Naive thymus-derived CD8-positive, alpha-beta T cell (primary cell): ENCODE measurements around the gene IRF2BP1. TPM values are rescaled to one million over a fixed set of nuclear protein-coding genes. Genes with fewer than 3 reads are reported as not detected.

ENCODE experiments used
- ATAC-seq, 2 donors: fragments of 150-1000 bp; cut with Tn5 transposase in 1 of 2; sonication (Bioruptor Pico), chemical (Tn5 transposase) in 1 of 2; 1 replicate in 1 of 2; 2 replicates in 1 of 2; pipeline ENCODE4 v1.10.0; 2021; ENCODE audit warnings: mild to moderate bottlenecking in 2 of 2, moderate library complexity in 2 of 2
- POLR2A ChIA-PET: fragments of 350-600 bp; sonication (Branson Sonifier 250); formaldehyde crosslinking; loops from one replicate; lab custom pipeline; 2021; ENCODE audit warnings: antibody characterized with exemption; lab: Charles Lee
- DNase-seq, 10 donors: peaks; one replicate each; pipeline versions ENCODE4 v3.0.0 to v3.0.0-alpha.2; 2020 to 2022
- H3K27ac Mint-ChIP-seq, 10 donors: one replicate each; pipeline ENCODE4 v1.8.0; 2020 to 2022; ENCODE audit warnings: mild to moderate bottlenecking in 10 of 10, mixed read lengths in 10 of 10, moderate library complexity in 4 of 10, inconsistent platforms in 1 of 10
- H3K27me3 Mint-ChIP-seq, 5 donors: one replicate each; pipeline ENCODE4 v1.8.0; 2021 to 2022; ENCODE audit warnings: mixed read lengths in 5 of 5
- H3K36me3 Mint-ChIP-seq, 3 donors: one replicate each; pipeline ENCODE4 v1.8.0; 2020 to 2022; ENCODE audit warnings: mixed read lengths in 3 of 3, mild to moderate bottlenecking in 2 of 3, inconsistent platforms in 1 of 3
- H3K4me1 Mint-ChIP-seq, 4 donors: one replicate each; pipeline ENCODE4 v1.8.0; 2021 to 2022; ENCODE audit warnings: mixed read lengths in 4 of 4
- H3K4me3 Mint-ChIP-seq, 10 donors: one replicate each; pipeline ENCODE4 v1.8.0; 2020 to 2022; ENCODE audit warnings: mild to moderate bottlenecking in 10 of 10, mixed read lengths in 10 of 10, moderate library complexity in 6 of 10, inconsistent platforms in 1 of 10
- H3K9me3 Mint-ChIP-seq, 9 donors: one replicate each; pipeline ENCODE4 v1.8.0; 2020 to 2022; ENCODE audit warnings: mixed read lengths in 9 of 9, mild to moderate bottlenecking in 3 of 9, inconsistent platforms in 1 of 9, moderate library complexity in 1 of 9
- polyA plus RNA-seq, 3 donors: library from polyadenylated mRNA; unstranded; fragments of 300-500 nt; fragmentation: Illumina TruSeq; gene quantifications; one replicate each; pipeline ENCODE4 v1.2.3, GENCODE V29; 2021
- total RNA-seq, 8 experiments: library from RNA in 2 of 8; stranded (reverse) in 2 of 8; gene quantifications; one replicate each; pipeline ENCODE4 v1.2.3 and lab custom pipeline; 2021 to 2026

The IRF2BP1 gene
- total and polyA plus RNA-seq, 5 experiments from 2014 or later = 7.0 to 33.8 (median 9.1) TPM

- no peak overlapping the region for H3K27ac Mint-ChIP-seq
- no peaks in the 10 kb centered on the region for H3K9me3 Mint-ChIP-seq
- no peaks in the 10 kb centered on the region for H3K36me3 Mint-ChIP-seq
- peaks cover under 1 to 15% (median 9%) of the 10 kb centered on the region in 5 donors for H3K27me3 Mint-ChIP-seq
- no peak for ATAC-seq
- no peak for DNase-seq
- POLR2A ChIA-PET = no interaction called here
- no peak overlapping the region for H3K4me3 Mint-ChIP-seq
- H3K4me1 Mint-ChIP-seq = no peaks in the 10 kb centered on the region
Measured at GRCh38 chr19:45918721-45919120, 32.8 kb upstream of the IRF2BP1 start.

- Mint-ChIP-seq H3K27me3 (peaks cover 8 to 26% (median 14%) of the 10 kb centered on the region in 5 donors), H3K9me3 (no peaks in the 10 kb centered on the region), H3K27ac (no peak overlapping the region), H3K4me3 (no peak overlapping the region), H3K4me1 (no peaks in the 10 kb centered on the region), H3K36me3 (no peaks in the 10 kb centered on the region)
- POLR2A ChIA-PET = no interaction called here
- no peak for DNase-seq
- ATAC-seq = no peak
Measured at GRCh38 chr19:45917421-45918091, 31.6 kb upstream of the IRF2BP1 start.

GRCh38 chr19:45913874-45914830 is 28.2 kb upstream of the IRF2BP1 start, which contains the start of gene NANOS2:
TSS of gene NANOS2 (minus strand) at chr19:45914778. CDS start at chr19:45914693, 85 bp downstream.
- Mint-ChIP-seq H3K4me3 (no peak within 1 kb of the TSS), H3K27me3 (peaks cover 8 to 51% (median 27%) of the 10 kb centered on the region in 5 donors), H3K27ac (no peak within 1 kb of the TSS), H3K36me3 (no peaks in the 10 kb centered on the region), H3K4me1 (no peaks in the 10 kb centered on the region), H3K9me3 (no peaks in the 10 kb centered on the region)
- ATAC-seq = no peak
- DNase-seq = no peak
- POLR2A ChIA-PET = no interaction called here

DNA sequence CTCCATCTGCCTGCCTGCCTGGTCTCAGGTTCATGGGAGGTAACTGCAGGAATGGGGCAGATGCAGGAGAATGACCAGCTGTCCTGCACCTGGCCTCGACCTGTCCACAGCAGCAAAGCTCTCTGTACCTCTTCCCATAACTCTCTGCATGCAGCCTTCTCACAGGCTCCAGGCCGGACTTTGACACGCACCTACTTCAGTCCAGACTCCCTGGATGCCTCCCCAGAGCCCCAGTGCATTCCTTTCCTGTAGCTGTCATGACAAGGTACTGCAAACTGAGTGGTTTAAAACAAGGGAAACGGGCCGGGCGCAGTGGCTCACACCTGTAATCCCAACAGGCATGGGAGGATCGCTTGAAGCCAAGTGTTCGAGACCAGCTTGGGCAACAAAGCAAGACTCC is 25.4 kb upstream of the IRF2BP1 start:
- Mint-ChIP-seq H3K4me3 (no peak overlapping the region), H3K4me1 (no peaks in the 10 kb centered on the region), H3K27me3 (peaks cover 10 to 44% (median 33%) of the 10 kb centered on the region in 5 donors), H3K36me3 (no peaks in the 10 kb centered on the region), H3K27ac (no peak overlapping the region), H3K9me3 (no peaks in the 10 kb centered on the region)
- ATAC-seq (no peak), DNase-seq (no peak)
- POLR2A ChIA-PET = interaction anchor here (1.2 kb wide), 1 partner anchor 9 kb away, joined by 5 read pairs; the partner anchor contains the start of gene MYPOP

DNA sequence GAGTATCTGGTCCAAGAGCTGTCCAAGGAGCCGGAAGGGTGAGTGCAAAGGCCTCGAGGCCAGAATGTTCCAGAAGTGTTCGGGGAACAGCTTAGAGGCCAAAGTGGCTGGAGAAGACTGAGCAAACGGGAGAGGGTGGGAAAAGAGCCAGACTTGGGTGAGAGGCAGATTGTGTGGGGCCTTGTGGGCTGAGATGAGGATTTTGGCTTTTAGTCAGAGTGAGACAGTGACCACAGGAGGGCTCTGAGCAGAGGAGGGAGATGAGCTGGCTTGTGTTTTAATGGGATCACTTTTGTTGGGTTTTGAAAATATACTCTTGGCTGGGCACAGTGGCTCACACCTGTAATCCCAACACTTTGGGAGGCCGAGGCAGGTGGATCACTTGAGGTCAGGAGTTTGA is 23.0 kb upstream of the IRF2BP1 start:
- H3K4me1 Mint-ChIP-seq = peaks cover 0 to under 1% (median under 1%) of the 10 kb centered on the region in 4 donors
- POLR2A ChIA-PET = interaction anchor here (0.5 kb wide), 1 partner anchor 1212 kb away, joined by 4 read pairs; no protein-coding TSS in a partner anchor
- H3K27ac Mint-ChIP-seq = peak overlapping the region in 1 of 10 donors; percentile 7
- H3K27me3 Mint-ChIP-seq = peaks cover 9 to 40% (median 28%) of the 10 kb centered on the region in 5 donors
- H3K9me3 Mint-ChIP-seq = no peaks in the 10 kb centered on the region
- ATAC-seq (no peak), DNase-seq (no peak)
- no peaks in the 10 kb centered on the region for H3K36me3 Mint-ChIP-seq
- H3K4me3 Mint-ChIP-seq = no peak overlapping the region

- ATAC-seq (no peak), DNase-seq (no peak)
- POLR2A ChIA-PET = no interaction called here
- Mint-ChIP-seq H3K9me3 (no peaks in the 10 kb centered on the region), H3K27ac (peak overlapping the region in 1 of 10 donors; percentile 75), H3K36me3 (no peaks in the 10 kb centered on the region), H3K4me1 (peaks cover 3 to 14% (median 11%) of the 10 kb centered on the region in 4 donors), H3K27me3 (peaks cover 4 to 20% (median 15%) of the 10 kb centered on the region in 5 donors), H3K4me3 (no peak overlapping the region)
Measured at GRCh38 chr19:45906221-45906620, 20.3 kb upstream of the IRF2BP1 start.

- ATAC-seq (no peak), DNase-seq (no peak)
- Mint-ChIP-seq H3K27ac (no peak overlapping the region), H3K4me3 (no peak overlapping the region), H3K36me3 (peaks cover 0 to 1% (median 0%) of the 10 kb centered on the region in 3 donors), H3K27me3 (peaks cover 4 to 10% (median 9%) of the 10 kb centered on the region in 5 donors), H3K4me1 (peaks cover 5 to 24% (median 21%) of the 10 kb centered on the region in 4 donors), H3K9me3 (no peaks in the 10 kb centered on the region)
- POLR2A ChIA-PET = no interaction called here
Measured at GRCh38 chr19:45905011-45905410, 19.1 kb upstream of the IRF2BP1 start.

DNA sequence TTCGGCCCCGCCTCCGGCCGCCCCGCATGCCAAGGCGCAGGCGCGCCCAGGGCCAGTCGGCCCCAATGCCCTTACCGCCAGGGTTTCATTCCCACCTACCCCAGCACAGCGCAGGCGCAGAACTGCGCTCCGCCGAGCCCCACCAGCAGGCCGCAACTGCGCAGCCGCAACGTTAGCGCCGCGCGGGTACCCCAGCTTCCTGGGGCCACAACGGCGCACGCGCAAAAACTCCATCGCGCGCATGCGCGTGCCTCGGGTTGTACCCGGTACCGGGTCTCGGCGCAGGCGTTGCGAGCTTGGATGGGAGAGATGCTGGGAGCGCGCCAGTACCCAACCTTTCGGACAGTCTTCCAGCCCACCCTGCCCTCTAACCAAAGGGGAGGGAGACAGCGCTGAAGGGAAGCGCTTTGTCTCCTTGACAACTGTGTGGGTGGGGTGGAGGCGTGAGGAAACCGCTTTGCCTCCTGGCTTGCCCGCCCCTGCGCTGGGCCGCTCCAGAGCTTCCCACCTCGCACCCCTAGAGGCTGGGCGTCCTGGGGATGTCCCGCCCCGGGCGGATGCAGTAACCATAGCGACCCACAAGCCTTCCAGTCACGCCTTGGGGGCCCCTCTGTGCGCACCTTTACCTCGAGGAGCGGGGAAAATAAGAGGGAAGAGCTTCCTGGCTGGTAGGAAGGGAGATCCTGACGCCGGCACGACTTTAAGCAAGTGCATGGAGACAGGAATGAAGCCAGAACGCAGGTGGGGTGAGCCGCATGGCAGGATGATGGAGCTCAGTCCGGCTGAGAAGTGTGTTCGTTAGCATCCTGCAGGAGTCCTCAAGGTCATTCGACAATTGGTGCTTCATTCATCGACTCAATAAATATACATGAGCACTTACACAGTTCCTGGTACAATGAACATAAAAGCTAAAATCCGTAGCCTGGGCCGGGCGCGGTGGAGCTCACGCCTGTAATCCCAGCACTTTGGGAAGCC is 17.0 kb upstream of the IRF2BP1 start:
- Mint-ChIP-seq H3K9me3 (no peaks in the 10 kb centered on the region), H3K27ac (peak overlapping the region; percentile 67 to 95 (median 90)), H3K4me1 (peaks cover 5 to 26% (median 23%) of the 10 kb centered on the region in 4 donors), H3K4me3 (peak overlapping the region; percentile 83 to 98 (median 94)), H3K27me3 (peaks cover 0 to 3% (median 1%) of the 10 kb centered on the region in 5 donors), H3K36me3 (peaks cover 0 to 22% (median 2%) of the 10 kb centered on the region in 3 donors)
- POLR2A ChIA-PET = interaction anchor here (0.6 to 4.1 kb wide), 16 partner anchors 9 to 725 kb away, joined by 3 to 46 read pairs (median 4); partner anchors contain the start of genes BLOC1S3, CCDC61, FOXA3 and IRF2BP1
- DNase-seq (peak; percentile 98 to 100 (median 100)), ATAC-seq (peak; percentile 83 to 85)

DNA sequence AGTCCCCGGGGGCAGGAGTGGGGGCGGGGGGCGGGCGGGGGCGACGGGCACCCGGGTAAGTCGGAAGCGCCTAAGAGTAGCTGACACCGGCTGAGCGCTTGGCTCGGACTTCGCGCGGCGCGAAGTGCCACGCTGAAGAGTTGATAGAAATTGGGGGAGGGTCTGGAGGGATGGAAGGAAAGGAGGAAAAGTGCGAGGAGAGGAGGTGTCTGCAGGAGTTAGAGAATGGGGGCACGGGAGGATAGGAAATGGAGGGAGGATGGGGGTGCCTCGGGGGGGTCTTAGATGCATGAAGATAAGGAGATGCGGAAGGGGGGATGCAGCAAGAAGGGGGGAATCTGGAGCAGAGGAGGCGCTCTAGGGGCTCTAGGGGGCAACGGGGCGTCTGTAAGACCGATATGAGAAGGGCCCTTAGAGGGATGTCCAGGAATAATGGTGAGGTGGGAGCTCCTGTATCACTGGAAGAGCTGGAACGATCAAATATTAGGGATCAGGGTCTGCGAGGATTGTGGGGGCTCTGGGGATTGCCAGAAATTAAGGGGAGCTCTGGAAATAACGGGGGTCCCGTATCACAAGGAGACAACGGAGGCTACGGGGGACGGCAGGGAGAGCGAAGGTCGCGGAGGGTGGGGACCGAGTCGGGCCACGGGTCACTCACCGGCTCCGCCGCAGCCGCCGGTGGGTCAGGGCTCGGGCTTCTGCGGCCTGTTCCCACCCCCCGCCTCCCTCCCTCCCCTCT is 16.1 kb upstream of the IRF2BP1 start, which contains the start of gene MYPOP:
Gene MYPOP (minus strand): TSS at position 702 of the 739 bp plus-strand sequence. CDS start 840 bp downstream, outside the sequence.
- H3K36me3 Mint-ChIP-seq = peaks cover 0 to 24% (median 2%) of the 10 kb centered on the region in 3 donors
- POLR2A ChIA-PET = interaction anchor here (0.5 to 4.1 kb wide), 16 partner anchors 10 to 724 kb away, joined by 3 to 46 read pairs (median 4); partner anchors contain the start of genes BLOC1S3, CCDC61, FOXA3 and IRF2BP1
- peaks cover 0 to 3% (median 0%) of the 10 kb centered on the region in 5 donors for H3K27me3 Mint-ChIP-seq
- ATAC-seq (peak in 1 of 2 donors; percentile 2), DNase-seq (peak in 2 of 10 donors; percentile 6 to 16)
- peak within 1 kb of the TSS; percentile 67 to 95 (median 91) for H3K27ac Mint-ChIP-seq
- H3K4me1 Mint-ChIP-seq = peaks cover 5 to 26% (median 23%) of the 10 kb centered on the region in 4 donors
- H3K9me3 Mint-ChIP-seq = no peaks in the 10 kb centered on the region
- peak within 1 kb of the TSS; percentile 88 to 98 (median 94) for H3K4me3 Mint-ChIP-seq

DNA sequence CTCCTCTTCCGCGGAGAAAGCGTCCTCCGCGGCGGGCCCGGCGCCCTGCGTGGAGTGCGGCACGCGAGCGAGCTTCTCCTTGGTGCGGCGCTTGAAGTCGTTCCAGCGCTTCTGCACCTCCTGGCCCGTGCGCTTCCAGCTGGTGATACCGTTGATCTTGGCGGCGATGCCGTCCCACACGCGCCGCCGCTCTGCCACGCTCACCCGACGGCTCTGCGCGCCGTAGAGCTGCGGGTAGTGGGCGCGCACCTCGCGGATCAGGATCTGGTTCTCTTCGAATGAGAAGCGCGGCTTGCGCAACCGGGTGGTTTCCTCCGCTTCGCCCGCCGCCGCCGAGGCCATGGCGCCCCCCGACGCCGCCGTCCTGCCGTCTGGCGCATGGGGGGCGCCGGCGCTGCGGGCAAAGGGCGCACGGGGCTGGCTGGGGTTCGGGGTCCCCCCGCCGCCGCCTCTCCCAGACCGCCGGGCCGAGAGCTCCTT is 15.5 kb upstream of the IRF2BP1 start:
- peak in 5 of 10 donors; percentile 15 to 46 (median 31) for DNase-seq
- no peaks in the 10 kb centered on the region for H3K27me3 Mint-ChIP-seq
- no peaks in the 10 kb centered on the region for H3K9me3 Mint-ChIP-seq
- ATAC-seq = peak; percentile 11 to 24
- peaks cover 5 to 26% (median 23%) of the 10 kb centered on the region in 4 donors for H3K4me1 Mint-ChIP-seq
- peak overlapping the region; percentile 41 to 95 (median 58) for H3K4me3 Mint-ChIP-seq
- POLR2A ChIA-PET = interaction anchor here (0.5 to 4.1 kb wide), 4 partner anchors 15 to 423 kb away, joined by 3 to 46 read pairs (median 6); partner anchors contain the start of gene IRF2BP1
- no peak overlapping the region for H3K27ac Mint-ChIP-seq
- H3K36me3 Mint-ChIP-seq = peaks cover 0 to 24% (median 2%) of the 10 kb centered on the region in 3 donors
